Measurements from ENCODE around the gene SLIT3. TPM values are rescaled to one million over a fixed set of nuclear protein-coding genes. Genes with fewer than 3 reads are reported as not detected.

The SLIT3 gene
- total RNA-seq, 4 donors from 2014 or later: 0.72 to 37.4 (median 5.3) TPM

- H3K4me3 ChIP-seq: no peak overlapping the region
- DNase-seq: no peak
- H3K36me3 ChIP-seq: no peaks in the 10 kb centered on the region
- H3K27ac ChIP-seq: no peak overlapping the region
- 81 to 82% methylated on average over 10 of the region's 10 CpGs for WGBS, 2 donors
- no peaks in the 10 kb centered on the region for H3K9me3 ChIP-seq
- no peak for TF ChIP-seq POLR2A (IDR thresholded peaks at IDR 0.05)
- TF ChIP-seq CTCF (IDR thresholded peaks at IDR 0.05): no peak
- H3K4me1 ChIP-seq: peaks cover 0 to 8% (median 0%) of the 10 kb centered on the region in 3 donors
- peaks cover 0 to 19% (median 0%) of the 10 kb centered on the region in 4 donors for H3K27me3 ChIP-seq
- intact Hi-C loops (cut with DNase I): no loop called here
Measured at GRCh38 chr5:168822745-168823281, 478.1 kb downstream of the SLIT3 start.

- H3K36me3 ChIP-seq: no peaks in the 10 kb centered on the region
- H3K4me1 ChIP-seq: peaks cover 0 to 8% (median 0%) of the 10 kb centered on the region in 3 donors
- WGBS, 2 donors: 73 to 74% methylated on average over 3 to 4 of the region's 4 CpGs
- H3K27ac ChIP-seq: no peak overlapping the region
- no peak for TF ChIP-seq CTCF (IDR thresholded peaks at IDR 0.05)
- no peak for TF ChIP-seq POLR2A (IDR thresholded peaks at IDR 0.05)
- H3K27me3 ChIP-seq: peaks cover 0 to 20% (median 0%) of the 10 kb centered on the region in 4 donors
- DNase-seq: no peak
- H3K4me3 ChIP-seq: no peak overlapping the region
- intact Hi-C loops (cut with DNase I): no loop called here
- H3K9me3 ChIP-seq: no peaks in the 10 kb centered on the region
Measured at GRCh38 chr5:168822248-168822744, 478.6 kb downstream of the SLIT3 start.

DNA sequence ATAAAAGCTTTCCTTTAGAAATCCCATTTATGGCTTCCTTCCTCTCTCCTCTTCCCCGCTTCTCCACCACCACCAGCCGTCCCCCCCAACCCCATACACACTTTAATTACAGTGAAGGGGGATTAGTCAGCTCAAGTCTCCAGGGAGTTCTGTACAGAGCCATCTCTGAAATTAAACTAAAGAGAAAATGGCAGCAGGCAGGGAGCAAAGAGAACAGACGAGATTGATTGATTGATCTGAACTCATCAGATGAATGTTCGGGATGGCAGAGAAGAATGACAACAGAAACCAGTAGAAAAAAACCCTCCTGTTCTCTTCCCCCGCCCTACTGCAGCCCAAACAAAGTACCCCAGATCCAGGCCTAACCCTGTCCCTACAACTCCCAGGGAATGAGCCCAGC lies 480.1 kb downstream of the SLIT3 start:
- peaks cover 0 to 8% (median 0%) of the 10 kb centered on the region in 3 donors for H3K36me3 ChIP-seq
- peaks cover 0 to 8% (median 0%) of the 10 kb centered on the region in 3 donors for H3K4me1 ChIP-seq
- TF ChIP-seq POLR2A (IDR thresholded peaks at IDR 0.05): no peak
- TF ChIP-seq CTCF (IDR thresholded peaks at IDR 0.05): no peak
- H3K27me3 ChIP-seq: peaks cover 0 to 22% (median 0%) of the 10 kb centered on the region in 4 donors
- WGBS, 2 donors: 87 to 88% methylated on average over 5 of the region's 5 CpGs
- no peaks in the 10 kb centered on the region for H3K9me3 ChIP-seq
- H3K27ac ChIP-seq: no peak overlapping the region
- no peak for DNase-seq
- no peak overlapping the region for H3K4me3 ChIP-seq
- intact Hi-C loops (cut with DNase I): no loop called here

- DNase-seq: no peak
- Histone ChIP-seq H3K4me1 (peaks cover 0 to 8% (median 0%) of the 10 kb centered on the region in 3 donors), H3K4me3 (no peak overlapping the region), H3K27me3 (peaks cover 0 to 25% (median 0%) of the 10 kb centered on the region in 4 donors), H3K9me3 (no peaks in the 10 kb centered on the region), H3K27ac (no peak overlapping the region), H3K36me3 (peaks cover 0 to 22% (median 0%) of the 10 kb centered on the region in 3 donors)
- WGBS, 2 donors: 42 to 59% methylated on average over 16 of the region's 16 CpGs
- intact Hi-C loops (cut with DNase I): no loop called here
- no peak for TF ChIP-seq POLR2A (IDR thresholded peaks at IDR 0.05)
- TF ChIP-seq CTCF (IDR thresholded peaks at IDR 0.05): no peak
Measured at GRCh38 chr5:168819004-168819621, 481.8 kb downstream of the SLIT3 start.

- Histone ChIP-seq H3K36me3 (peaks cover 0 to 22% (median 0%) of the 10 kb centered on the region in 3 donors), H3K4me1 (peaks cover 0 to 8% (median 0%) of the 10 kb centered on the region in 3 donors), H3K4me3 (no peak overlapping the region), H3K9me3 (no peaks in the 10 kb centered on the region), H3K27me3 (peaks cover 0 to 25% (median 0%) of the 10 kb centered on the region in 4 donors), H3K27ac (no peak overlapping the region)
- WGBS, 2 donors: 71 to 94% methylated on average over 3 to 4 of the region's 4 CpGs
- intact Hi-C loops (cut with DNase I): no loop called here
- no peak for DNase-seq
- TF ChIP-seq CTCF (IDR thresholded peaks at IDR 0.05) (no peak), POLR2A (IDR thresholded peaks at IDR 0.05) (no peak)
Measured at GRCh38 chr5:168818558-168818957, 482.4 kb downstream of the SLIT3 start.
